ENCODE data around the gene AKAIN1. TPM values are rescaled to one million over a fixed set of nuclear protein-coding genes. Genes with fewer than 3 reads are reported as not detected.

The AKAIN1 gene
- total RNA-seq, 1 experiment from 2014 or later, result not detected

- CTCF ChIA-PET, result no interaction called here
- Histone ChIP-seq H3K9me3 (ENCODE audit: control insufficient read depth, insufficient read depth, low read depth, low read length) (no peaks in the 10 kb centered on the region), H3K27ac (ENCODE audit: low read length) (no peak overlapping the region), H3K4me1 (ENCODE audit: control insufficient read depth, insufficient read depth, low read length) (no peaks in the 10 kb centered on the region), H3K36me3 (ENCODE audit: control insufficient read depth, insufficient read depth, low read length) (no peaks in the 10 kb centered on the region), H3K27me3 (ENCODE audit: control insufficient read depth, insufficient read depth, low read length) (no peaks in the 10 kb centered on the region), H3K4me3 (ENCODE audit: low read depth in 2 of 2, low read length in 2 of 2) (no peak overlapping the region)
- in situ Hi-C loops (cut with HindIII; ENCODE audit: low pct_unique_long_range_greater_than_20kb, low sequenced_read_pairs), result no loop called here
- TF ChIP-seq TCF7L2 (IDR thresholded peaks at IDR 0.05; ENCODE audit: low read depth, low read length), result no peak
- TF ChIP-seq REST (IDR thresholded peaks at IDR 0.05; ENCODE audit: insufficient read depth in 1 of 2, low read depth in 2 of 2, low read length in 1 of 2), result no peak
- TF ChIP-seq SIN3A (IDR thresholded peaks at IDR 0.05; ENCODE audit: borderline replicate concordance, insufficient read depth, low read depth, low read length), result no peak
- no peak for TF ChIP-seq POLR2AphosphoS5 (IDR thresholded peaks at IDR 0.05; ENCODE audit: low read depth, low read length)
- no peak for TF ChIP-seq CTCF (IDR thresholded peaks at IDR 0.05)
- POLR2A ChIA-PET, result interaction anchor here (0.6 kb wide), 1 partner anchor 356 kb away, joined by 3 read pairs; no protein-coding TSS in a partner anchor
- BruUV-seq (replicated peaks), result no TSS peak
- DNase-seq (ENCODE audit: low read depth, low spot score) (no peak), ATAC-seq (no peak)
- intact Hi-C loops (cut with micrococcal nuclease; ENCODE audit: unreplicated experiment), result no loop called here
Measured at GRCh38 chr18:5214583-5215351, 17.7 kb upstream of the AKAIN1 start.

- ChIA-PET CTCF (no interaction called here), POLR2A (no interaction called here)
- no TSS peak for BruUV-seq (replicated peaks)
- Histone ChIP-seq H3K4me3 (ENCODE audit: low read depth in 2 of 2, low read length in 2 of 2) (no peak overlapping the region), H3K9me3 (ENCODE audit: control insufficient read depth, insufficient read depth, low read depth, low read length) (no peaks in the 10 kb centered on the region), H3K27ac (ENCODE audit: low read length) (no peak overlapping the region), H3K36me3 (ENCODE audit: control insufficient read depth, insufficient read depth, low read length) (no peaks in the 10 kb centered on the region), H3K27me3 (ENCODE audit: control insufficient read depth, insufficient read depth, low read length) (no peaks in the 10 kb centered on the region), H3K4me1 (ENCODE audit: control insufficient read depth, insufficient read depth, low read length) (no peaks in the 10 kb centered on the region)
- no peak for TF ChIP-seq SIN3A (IDR thresholded peaks at IDR 0.05; ENCODE audit: borderline replicate concordance, insufficient read depth, low read depth, low read length)
- TF ChIP-seq CTCF (IDR thresholded peaks at IDR 0.05), result no peak
- TF ChIP-seq REST (IDR thresholded peaks at IDR 0.05; ENCODE audit: insufficient read depth in 1 of 2, low read depth in 2 of 2, low read length in 1 of 2), result no peak
- TF ChIP-seq TCF7L2 (IDR thresholded peaks at IDR 0.05; ENCODE audit: low read depth, low read length), result no peak
- no peak for TF ChIP-seq POLR2AphosphoS5 (IDR thresholded peaks at IDR 0.05; ENCODE audit: low read depth, low read length)
- in situ Hi-C loops (cut with HindIII; ENCODE audit: low pct_unique_long_range_greater_than_20kb, low sequenced_read_pairs) (no loop called here), intact Hi-C loops (cut with micrococcal nuclease; ENCODE audit: unreplicated experiment) (no loop called here)
- DNase-seq (ENCODE audit: low read depth, low spot score) (no peak), ATAC-seq (no peak)
Measured at GRCh38 chr18:5207471-5208150, 10.6 kb upstream of the AKAIN1 start.
